HepG2 (cell line): ENCODE data around the gene GINS2. TPM values are rescaled to one million over a fixed set of nuclear protein-coding genes. Genes with fewer than 3 reads are reported as not detected.

Experiments
- ELF4 ChIP-seq: sonication (generic); formaldehyde crosslinking; IDR thresholded peaks from 2 replicates; pipeline ENCODE4 v1.5.0; 2020; ENCODE audit warnings: missing genetic modification reagents, mild to moderate bottlenecking, moderate library complexity, borderline replicate concordance
- GABPA ChIP-seq, 2 experiments: IDR thresholded peaks; 2 replicates each; pipeline ENCODE4 v1.6.1; 2011 to 2016; ENCODE audit warnings: low read depth in 2 of 2, low read length in 1 of 2, missing biosample characterization in 1 of 2, missing genetic modification characterization in 1 of 2
- HDAC1 ChIP-seq: sonication (generic); formaldehyde crosslinking; IDR thresholded peaks from 2 replicates; pipeline ENCODE4 v1.5.1; 2020; ENCODE audit warnings: mild to moderate bottlenecking, missing genetic modification reagents
- HMG20B ChIP-seq: conservative IDR thresholded peaks from 2 replicates; pipeline ENCODE4 v1.6.1; 2016; ENCODE audit warnings: missing genetic modification reagents, missing compliant biosample characterization
- HNF4A ChIP-seq: sonication (generic); formaldehyde crosslinking; IDR thresholded peaks from 2 replicates; pipeline ENCODE4 v1.4.0; 2020; ENCODE audit warnings: missing genetic modification reagents
- MYC ChIP-seq: sonication (generic); formaldehyde crosslinking; IDR thresholded peaks from 2 replicates; pipeline ENCODE4 v1.9.0; 2021; ENCODE audit warnings: missing genetic modification reagents, borderline replicate concordance
- NR2F1 ChIP-seq, 2 experiments: fragments of 450-650 bp in 1 of 2; formaldehyde crosslinking in 1 of 2; IDR thresholded peaks; 2 replicates each; pipeline versions ENCODE4 v1.5.0 to v1.6.1; 2016 to 2020; ENCODE audit warnings: mild to moderate bottlenecking in 1 of 2, missing compliant biosample characterization in 1 of 2, missing genetic modification reagents in 1 of 2, moderate library complexity in 1 of 2
- SMARCC2 ChIP-seq: fragments of 450-650 bp; IDR thresholded peaks from 2 replicates; pipeline ENCODE4 v1.6.1; 2017; ENCODE audit warnings: antibody characterized with exemption, mild to moderate bottlenecking
- ZNF260 ChIP-seq: sonication (generic); formaldehyde crosslinking; IDR thresholded peaks from 2 replicates; pipeline ENCODE4 v1.4.0; 2020; ENCODE audit warnings: missing genetic modification reagents, low read depth, mild to moderate bottlenecking, borderline replicate concordance
- ZNF839 ChIP-seq: sonication (generic); formaldehyde crosslinking; IDR thresholded peaks from 2 replicates; pipeline ENCODE4 v1.4.0; 2020; ENCODE audit warnings: missing genetic modification reagents, mild to moderate bottlenecking, borderline replicate concordance
- polyA plus RNA-seq, 8 experiments: library from polyadenylated mRNA; depleted of rRNA in 3 of 8; stranded (reverse) in 7 of 8; unstranded in 1 of 8; fragments of >200 nt; fragmentation: Illumina TruSeq in 4 of 8; extraction: Trizol in 4 of 8; gene quantifications; 2 replicates each; pipeline versions ENCODE4 v1.2.1 to v1.2.3, GENCODE V29; 2011 to 2016; ENCODE audit warnings: low read depth in 4 of 8, missing spikeins in 1 of 8, mixed read lengths in 1 of 8; ENCODE audit not compliant: insufficient read depth in 1 of 8
- total RNA-seq, 5 experiments: library from RNA; depleted of rRNA; stranded (reverse); fragments of >200 nt; fragmentation: Illumina TruSeq; extraction: Trizol; gene quantifications; 2 replicates each; pipeline ENCODE4 v1.2.3, GENCODE V29; 2016; ENCODE audit warnings: low read depth in 1 of 5
- TF ChIP-seq, protein P1 (sequence below): sonication (generic); formaldehyde crosslinking; IDR thresholded peaks from 2 replicates; pipeline ENCODE4 v1.5.0; 2020; ENCODE audit warnings: missing genetic modification reagents
- TF ChIP-seq, protein P2 (sequence below): sonication (generic); formaldehyde crosslinking; IDR thresholded peaks from 2 replicates; pipeline ENCODE4 v1.5.0; 2020; ENCODE audit warnings: missing genetic modification reagents, mild to moderate bottlenecking, borderline replicate concordance
- TF ChIP-seq, protein P3 (sequence below): sonication (generic); formaldehyde crosslinking; IDR thresholded peaks from 2 replicates; pipeline ENCODE4 v1.4.0; 2020; ENCODE audit warnings: missing genetic modification reagents
- TF ChIP-seq, protein P4 (sequence below): sonication (generic); formaldehyde crosslinking; conservative IDR thresholded peaks from 2 replicates; pipeline ENCODE4 v1.5.0; 2020; ENCODE audit warnings: missing genetic modification reagents
- TF ChIP-seq, protein P5 (sequence below): sonication (generic); formaldehyde crosslinking; IDR thresholded peaks from 2 replicates; pipeline ENCODE4 v1.5.1; 2020; ENCODE audit warnings: mild to moderate bottlenecking, missing genetic modification reagents, moderate library complexity

The GINS2 gene
- total and polyA plus RNA-seq, 2 of the 13 experiments (the other 11 are each of a cell fraction or from before 2014, with no cell fraction given): 10.6 to 48.3 TPM

DNA sequence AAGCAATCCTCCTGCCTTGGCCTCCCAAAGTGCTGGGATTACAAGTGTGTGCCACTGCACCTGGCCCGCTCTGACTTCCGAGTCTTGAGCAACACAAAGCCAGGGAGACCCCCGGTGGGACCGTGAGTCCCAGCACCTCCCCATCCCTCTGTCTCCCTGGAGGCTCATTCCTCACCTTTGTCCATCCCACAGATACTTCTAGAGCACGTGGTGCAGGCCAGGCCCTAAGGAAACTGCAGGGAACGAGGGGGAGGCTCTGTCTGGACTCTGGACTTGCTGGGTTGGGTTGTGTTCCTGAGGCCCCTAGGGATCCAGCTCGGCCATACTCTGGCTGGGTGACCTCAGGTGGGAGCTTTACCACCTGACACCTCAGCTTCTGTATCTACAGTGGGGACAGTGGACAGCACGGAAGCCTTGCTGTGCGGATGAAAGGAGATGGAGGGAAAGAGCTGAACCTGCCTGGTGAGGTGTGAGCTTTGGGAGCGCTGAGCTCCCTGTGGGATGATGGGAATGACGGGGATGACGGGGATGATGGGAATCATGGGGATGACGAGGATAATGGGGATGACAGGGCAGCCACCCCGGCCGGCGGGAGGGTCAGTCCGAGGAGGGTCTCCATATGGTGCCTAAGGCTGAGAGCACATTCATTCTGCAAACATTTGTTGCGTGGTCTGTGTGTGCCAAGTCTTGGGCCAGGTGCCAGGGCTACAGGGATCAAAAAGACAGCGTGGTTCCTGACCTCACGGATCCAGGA is 35.5 kb upstream of the GINS2 start (continued):
- TF ChIP-seq, protein P1, sequence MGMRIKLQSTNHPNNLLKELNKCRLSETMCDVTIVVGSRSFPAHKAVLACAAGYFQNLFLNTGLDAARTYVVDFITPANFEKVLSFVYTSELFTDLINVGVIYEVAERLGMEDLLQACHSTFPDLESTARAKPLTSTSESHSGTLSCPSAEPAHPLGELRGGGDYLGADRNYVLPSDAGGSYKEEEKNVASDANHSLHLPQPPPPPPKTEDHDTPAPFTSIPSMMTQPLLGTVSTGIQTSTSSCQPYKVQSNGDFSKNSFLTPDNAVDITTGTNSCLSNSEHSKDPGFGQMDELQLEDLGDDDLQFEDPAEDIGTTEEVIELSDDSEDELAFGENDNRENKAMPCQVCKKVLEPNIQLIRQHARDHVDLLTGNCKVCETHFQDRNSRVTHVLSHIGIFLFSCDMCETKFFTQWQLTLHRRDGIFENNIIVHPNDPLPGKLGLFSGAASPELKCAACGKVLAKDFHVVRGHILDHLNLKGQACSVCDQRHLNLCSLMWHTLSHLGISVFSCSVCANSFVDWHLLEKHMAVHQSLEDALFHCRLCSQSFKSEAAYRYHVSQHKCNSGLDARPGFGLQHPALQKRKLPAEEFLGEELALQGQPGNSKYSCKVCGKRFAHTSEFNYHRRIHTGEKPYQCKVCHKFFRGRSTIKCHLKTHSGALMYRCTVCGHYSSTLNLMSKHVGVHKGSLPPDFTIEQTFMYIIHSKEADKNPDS (CRISPR knock-in tag): no peak
- TF ChIP-seq HMG20B (CRISPR knock-in tag) (no peak), HDAC1 (peak; percentile 52; the same call in 1 of the 2 replicates), HNF4A (peak; percentile 68), MYC (CRISPR knock-in tag) (peak; percentile 24; the same call in 1 of the 2 replicates), ZNF839 (no peak), NR2F1 (CRISPR knock-in tag; IDR thresholded peaks at IDR 0.05) (no peak), GABPA (IDR thresholded peaks at IDR 0.05; ENCODE audit: low read depth, low read length) (no peak), GABPA (CRISPR knock-in tag; IDR thresholded peaks at IDR 0.05; ENCODE audit: low read depth) (no peak), ZNF260 (CRISPR knock-in tag) (no peak), ELF4 (CRISPR knock-in tag) (no peak), SMARCC2 (no peak)
- TF ChIP-seq, protein P2, sequence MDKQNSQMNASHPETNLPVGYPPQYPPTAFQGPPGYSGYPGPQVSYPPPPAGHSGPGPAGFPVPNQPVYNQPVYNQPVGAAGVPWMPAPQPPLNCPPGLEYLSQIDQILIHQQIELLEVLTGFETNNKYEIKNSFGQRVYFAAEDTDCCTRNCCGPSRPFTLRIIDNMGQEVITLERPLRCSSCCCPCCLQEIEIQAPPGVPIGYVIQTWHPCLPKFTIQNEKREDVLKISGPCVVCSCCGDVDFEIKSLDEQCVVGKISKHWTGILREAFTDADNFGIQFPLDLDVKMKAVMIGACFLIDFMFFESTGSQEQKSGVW (CRISPR knock-in tag): no peak
- TF ChIP-seq, protein P3, sequence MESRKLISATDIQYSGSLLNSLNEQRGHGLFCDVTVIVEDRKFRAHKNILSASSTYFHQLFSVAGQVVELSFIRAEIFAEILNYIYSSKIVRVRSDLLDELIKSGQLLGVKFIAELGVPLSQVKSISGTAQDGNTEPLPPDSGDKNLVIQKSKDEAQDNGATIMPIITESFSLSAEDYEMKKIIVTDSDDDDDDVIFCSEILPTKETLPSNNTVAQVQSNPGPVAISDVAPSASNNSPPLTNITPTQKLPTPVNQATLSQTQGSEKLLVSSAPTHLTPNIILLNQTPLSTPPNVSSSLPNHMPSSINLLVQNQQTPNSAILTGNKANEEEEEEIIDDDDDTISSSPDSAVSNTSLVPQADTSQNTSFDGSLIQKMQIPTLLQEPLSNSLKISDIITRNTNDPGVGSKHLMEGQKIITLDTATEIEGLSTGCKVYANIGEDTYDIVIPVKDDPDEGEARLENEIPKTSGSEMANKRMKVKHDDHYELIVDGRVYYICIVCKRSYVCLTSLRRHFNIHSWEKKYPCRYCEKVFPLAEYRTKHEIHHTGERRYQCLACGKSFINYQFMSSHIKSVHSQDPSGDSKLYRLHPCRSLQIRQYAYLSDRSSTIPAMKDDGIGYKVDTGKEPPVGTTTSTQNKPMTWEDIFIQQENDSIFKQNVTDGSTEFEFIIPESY: no peak
- TF ChIP-seq, protein P4, sequence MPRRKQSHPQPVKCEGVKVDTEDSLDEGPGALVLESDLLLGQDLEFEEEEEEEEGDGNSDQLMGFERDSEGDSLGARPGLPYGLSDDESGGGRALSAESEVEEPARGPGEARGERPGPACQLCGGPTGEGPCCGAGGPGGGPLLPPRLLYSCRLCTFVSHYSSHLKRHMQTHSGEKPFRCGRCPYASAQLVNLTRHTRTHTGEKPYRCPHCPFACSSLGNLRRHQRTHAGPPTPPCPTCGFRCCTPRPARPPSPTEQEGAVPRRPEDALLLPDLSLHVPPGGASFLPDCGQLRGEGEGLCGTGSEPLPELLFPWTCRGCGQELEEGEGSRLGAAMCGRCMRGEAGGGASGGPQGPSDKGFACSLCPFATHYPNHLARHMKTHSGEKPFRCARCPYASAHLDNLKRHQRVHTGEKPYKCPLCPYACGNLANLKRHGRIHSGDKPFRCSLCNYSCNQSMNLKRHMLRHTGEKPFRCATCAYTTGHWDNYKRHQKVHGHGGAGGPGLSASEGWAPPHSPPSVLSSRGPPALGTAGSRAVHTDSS (CRISPR knock-in tag): no peak
- TF ChIP-seq, protein P5, sequence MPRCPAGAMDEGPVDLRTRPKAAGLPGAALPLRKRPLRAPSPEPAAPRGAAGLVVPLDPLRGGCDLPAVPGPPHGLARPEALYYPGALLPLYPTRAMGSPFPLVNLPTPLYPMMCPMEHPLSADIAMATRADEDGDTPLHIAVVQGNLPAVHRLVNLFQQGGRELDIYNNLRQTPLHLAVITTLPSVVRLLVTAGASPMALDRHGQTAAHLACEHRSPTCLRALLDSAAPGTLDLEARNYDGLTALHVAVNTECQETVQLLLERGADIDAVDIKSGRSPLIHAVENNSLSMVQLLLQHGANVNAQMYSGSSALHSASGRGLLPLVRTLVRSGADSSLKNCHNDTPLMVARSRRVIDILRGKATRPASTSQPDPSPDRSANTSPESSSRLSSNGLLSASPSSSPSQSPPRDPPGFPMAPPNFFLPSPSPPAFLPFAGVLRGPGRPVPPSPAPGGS (CRISPR knock-in tag): 0 out of 2 replicates have a peak, but pooled peaks have one; percentile 39
